ENCODE measurements around the gene DUOX1.

DNA sequence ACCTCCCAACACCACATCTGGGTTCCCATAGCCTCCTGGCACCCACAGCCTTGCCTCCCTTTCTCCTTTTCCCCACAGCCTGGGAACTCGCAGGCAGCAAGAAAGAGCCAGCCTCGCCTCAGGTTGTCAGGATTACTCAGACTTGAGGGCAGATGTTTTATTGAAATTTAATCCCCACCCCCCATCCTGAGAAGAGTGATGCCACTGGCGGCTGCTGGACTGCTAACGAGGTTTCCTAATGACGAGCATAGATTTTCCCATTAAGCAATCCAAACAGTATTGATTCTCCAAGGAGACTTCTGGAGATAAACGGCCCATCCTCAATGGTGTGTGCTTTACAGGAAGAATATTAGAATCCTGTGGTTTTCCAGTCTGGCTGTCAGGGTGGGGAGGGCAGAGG is 44.3 kb downstream of the DUOX1 start:
- TF ChIP-seq, protein P1, sequence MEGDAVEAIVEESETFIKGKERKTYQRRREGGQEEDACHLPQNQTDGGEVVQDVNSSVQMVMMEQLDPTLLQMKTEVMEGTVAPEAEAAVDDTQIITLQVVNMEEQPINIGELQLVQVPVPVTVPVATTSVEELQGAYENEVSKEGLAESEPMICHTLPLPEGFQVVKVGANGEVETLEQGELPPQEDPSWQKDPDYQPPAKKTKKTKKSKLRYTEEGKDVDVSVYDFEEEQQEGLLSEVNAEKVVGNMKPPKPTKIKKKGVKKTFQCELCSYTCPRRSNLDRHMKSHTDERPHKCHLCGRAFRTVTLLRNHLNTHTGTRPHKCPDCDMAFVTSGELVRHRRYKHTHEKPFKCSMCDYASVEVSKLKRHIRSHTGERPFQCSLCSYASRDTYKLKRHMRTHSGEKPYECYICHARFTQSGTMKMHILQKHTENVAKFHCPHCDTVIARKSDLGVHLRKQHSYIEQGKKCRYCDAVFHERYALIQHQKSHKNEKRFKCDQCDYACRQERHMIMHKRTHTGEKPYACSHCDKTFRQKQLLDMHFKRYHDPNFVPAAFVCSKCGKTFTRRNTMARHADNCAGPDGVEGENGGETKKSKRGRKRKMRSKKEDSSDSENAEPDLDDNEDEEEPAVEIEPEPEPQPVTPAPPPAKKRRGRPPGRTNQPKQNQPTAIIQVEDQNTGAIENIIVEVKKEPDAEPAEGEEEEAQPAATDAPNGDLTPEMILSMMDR (conservative IDR thresholded peaks at IDR 0.05 in 1 of 2, IDR thresholded peaks at IDR 0.05 in 1 of 2; ENCODE audit: low read depth in 1 of 2, low read length in 2 of 2), result no peak
- no peak for TF ChIP-seq EZH2 (IDR thresholded peaks at IDR 0.05; ENCODE audit: low read length, missing control alignments)
